ENCODE results near the gene HIRA.
"Not testable (repeated sequence)": the region's sequence is repeated elsewhere in the genome, so short reads cannot be mapped to it uniquely, and the experiment has no call there.

Gene HIRA

GRCh38 chr22:19443544-19444211 lies 12.1 kb upstream of the HIRA start:
- no peak for DNase-seq

- DNase-seq, result no peak
Measured at GRCh38 chr22:19442166-19442565, 10.6 kb upstream of the HIRA start.

GRCh38 chr22:19440411-19441195 lies 9.1 kb upstream of the HIRA start:
- no peak for DNase-seq

GRCh38 chr22:19438298-19438697 lies 6.8 kb upstream of the HIRA start:
- DNase-seq, result no peak

GRCh38 chr22:19436444-19437161 lies 5.1 kb upstream of the HIRA start:
- DNase-seq, result not testable (repeated sequence)

GRCh38 chr22:19434829-19435580 lies 3.5 kb upstream of the HIRA start:
- no peak for DNase-seq

- no peak for DNase-seq
Measured at GRCh38 chr22:19434401-19434800, 2.9 kb upstream of the HIRA start.

GRCh38 chr22:19432133-19432851 lies 759 bp upstream of the HIRA start, which contains the start of gene MRPL40:
Gene MRPL40, plus strand, starts transcription at chr22:19432545. Its CDS starts 10 bp downstream, at chr22:19432555.
- DNase-seq, result peak in 55 of 56 donors; percentile 71 to 97 (median 91)

GRCh38 chr22:19430890-19431541 lies 517 bp downstream of the HIRA start:
- DNase-seq, result peak in 6 of 56 donors; percentile 12 to 35 (median 28)

GRCh38 chr22:19429950-19430889 lies 1.3 kb downstream of the HIRA start:
- DNase-seq, result peak in 5 of 56 donors; percentile 5 to 20 (median 13)

- DNase-seq, result no peak
Measured at GRCh38 chr22:19424186-19424500, 7.4 kb downstream of the HIRA start.

GRCh38 chr22:19422440-19423301 lies 8.9 kb downstream of the HIRA start:
- DNase-seq, result no peak

GRCh38 chr22:19420321-19420720 lies 11.2 kb downstream of the HIRA start:
- no peak for DNase-seq

- no peak for DNase-seq
Measured at GRCh38 chr22:19419464-19420178, 11.9 kb downstream of the HIRA start.

GRCh38 chr22:19419086-19419463 lies 12.5 kb downstream of the HIRA start:
- no peak for DNase-seq

GRCh38 chr22:19412923-19413322 lies 18.6 kb downstream of the HIRA start:
- no peak for DNase-seq

GRCh38 chr22:19412478-19412877 lies 19.1 kb downstream of the HIRA start:
- no peak for DNase-seq

- DNase-seq, result no peak
Measured at GRCh38 chr22:19411690-19412045, 19.9 kb downstream of the HIRA start.
